Pulmonary artery endothelial cell (primary cell): ENCODE results near the gene KRT85. TPM values are rescaled to one million over a fixed set of nuclear protein-coding genes. Genes with fewer than 3 reads are reported as not detected.

Experiments used
- total RNA-seq: library from RNA; depleted of rRNA; stranded (reverse); fragments of >200 nt; gene quantifications from 2 replicates; pipeline ENCODE4 v1.2.3, GENCODE V29; 2014

KRT85 gene
- total RNA-seq, 1 donor from 2014 or later: under 0.01 TPM

Other genes with a start within 250 kb of the KRT85 start
- 2.0 and 4.9 TPM in 2 replicates for gene KRT80, start 175.5 kb downstream of the KRT85 start, total RNA-seq
- gene KRT7, start 134.2 kb downstream of the KRT85 start, total RNA-seq: 288 and 399 TPM in 2 replicates
- 0.07 TPM in 1 of 2 replicates, not detected in the other for gene KRT86, start 92.8 kb downstream of the KRT85 start, total RNA-seq
- not detected in 2 replicates for gene KRT81, start 75.9 kb downstream of the KRT85 start, total RNA-seq
- gene KRT83, start 46.1 kb downstream of the KRT85 start, total RNA-seq: not detected in 2 replicates
- not detected in 2 replicates for gene KRT84, start 18.2 kb upstream of the KRT85 start, total RNA-seq
- not detected in 2 replicates for gene KRT82, start 38.9 kb upstream of the KRT85 start, total RNA-seq
- gene KRT75, start 66.9 kb upstream of the KRT85 start, total RNA-seq: not detected in 2 replicates
- gene KRT6B, start 84.7 kb upstream of the KRT85 start, total RNA-seq: 0.07 and 0.18 TPM in 2 replicates
- gene KRT6C, start 106.3 kb upstream of the KRT85 start, total RNA-seq: 0.07 TPM in 1 of 2 replicates, not detected in the other
- 0.79 and 12.6 TPM in 2 replicates for gene KRT6A, start 125.8 kb upstream of the KRT85 start, total RNA-seq
- 0.66 and 2.0 TPM in 2 replicates for gene KRT5, start 152.9 kb upstream of the KRT85 start, total RNA-seq
- gene KRT71, start 185.7 kb upstream of the KRT85 start, total RNA-seq: not detected in 2 replicates
- gene KRT74, start 206.4 kb upstream of the KRT85 start, total RNA-seq: not detected in 2 replicates
- gene KRT72, start 234.0 kb upstream of the KRT85 start, total RNA-seq: not detected in 2 replicates